ENCODE measurements around the gene NEIL3.

NEIL3 gene

DNA sequence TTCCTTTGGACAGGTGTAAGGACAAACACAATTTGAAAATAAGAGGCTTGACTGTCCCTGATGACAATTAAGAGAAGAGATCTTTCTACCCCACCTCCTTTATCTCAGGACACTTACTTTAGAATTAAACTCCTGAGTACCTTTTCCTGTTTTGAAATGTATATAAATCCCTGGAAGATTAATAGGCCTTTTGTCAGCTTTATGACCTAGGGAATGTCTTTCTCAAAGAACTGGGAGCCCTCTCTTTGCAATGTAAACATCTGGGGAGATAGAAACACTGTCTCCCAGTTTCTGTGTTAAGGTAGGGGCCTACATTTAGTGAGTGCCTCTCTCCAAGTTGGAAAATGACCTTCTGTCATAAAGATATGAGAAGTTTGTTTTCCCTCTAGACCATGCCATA lies 100.9 kb downstream of the NEIL3 start:
- no peak for DNase-seq (ENCODE audit: extremely low read depth, low read depth)
- TF ChIP-seq CTCF (IDR thresholded peaks at IDR 0.05; ENCODE audit: low read depth, low read length), result no peak

- TF ChIP-seq CTCF (IDR thresholded peaks at IDR 0.05; ENCODE audit: low read depth, low read length), result no peak
- no peak for DNase-seq (ENCODE audit: extremely low read depth, low read depth)
These were observed 102.3 kb downstream of the NEIL3 start for GRCh38 chr4:177411996-177412395.
